GM21529 (cell line): Measurements from ENCODE around the gene OR51B4.
"Not testable (repeated sequence)": the region's sequence is repeated elsewhere in the genome, so short reads cannot be mapped to it uniquely, and the experiment has no call there.

Source experiments
- ATAC-seq: cut with Tn5 transposase; IDR thresholded peaks from one replicate; pipeline ENCODE4 v1.9.1; 2021; ENCODE audit not compliant: unreplicated experiment

Gene OR51B4

GRCh38 chr11:5275369-5276110 lies 26.2 kb downstream of the OR51B4 start:
- no peak for ATAC-seq

GRCh38 chr11:5274395-5274794 lies 27.4 kb downstream of the OR51B4 start:
- no peak for ATAC-seq

- ATAC-seq, result no peak
Measured at GRCh38 chr11:5272395-5273017, 29.2 kb downstream of the OR51B4 start.

- no peak for ATAC-seq
Measured at GRCh38 chr11:5269715-5270147, 32.0 kb downstream of the OR51B4 start, which contains the start of gene HBE1. HBE1 (minus strand) TSS chr11:5269945; CDS start chr11:5269890, 55 bp downstream.

GRCh38 chr11:5267033-5267563 lies 34.6 kb downstream of the OR51B4 start:
- no peak for ATAC-seq

GRCh38 chr11:5266609-5267008 lies 35.1 kb downstream of the OR51B4 start:
- no peak for ATAC-seq

GRCh38 chr11:5265832-5266231 lies 35.9 kb downstream of the OR51B4 start:
- no peak for ATAC-seq

GRCh38 chr11:5258543-5259262 lies 43.0 kb downstream of the OR51B4 start:
- ATAC-seq, result no peak

GRCh38 chr11:5257296-5257695 lies 44.5 kb downstream of the OR51B4 start:
- ATAC-seq, result no peak

- ATAC-seq, result not testable (repeated sequence)
Measured at GRCh38 chr11:5254646-5255413, 46.9 kb downstream of the OR51B4 start, which contains the start of gene HBG2. HBG2 (minus strand) TSS chr11:5254781; CDS start chr11:5254728, 53 bp downstream.

- not testable (repeated sequence) for ATAC-seq
Measured at GRCh38 chr11:5254023-5254422, 47.7 kb downstream of the OR51B4 start.

GRCh38 chr11:5253440-5253839 lies 48.3 kb downstream of the OR51B4 start:
- not testable (repeated sequence) for ATAC-seq

- ATAC-seq, result no peak
Measured at GRCh38 chr11:5252919-5253265, 48.9 kb downstream of the OR51B4 start.

- no peak for ATAC-seq
Measured at GRCh38 chr11:5252192-5252918, 49.4 kb downstream of the OR51B4 start.

GRCh38 chr11:5251746-5252145 lies 50.0 kb downstream of the OR51B4 start:
- ATAC-seq, result no peak
